IPS-15b (cell line): Measurements from ENCODE around the gene HOXB4.

Experiments
- H3K27me3 ChIP-seq: one replicate; pipeline ENCODE4 v1.6.1; 2013; ENCODE audit warnings: low read length; ENCODE audit not compliant: control insufficient read depth, insufficient read depth
- H3K36me3 ChIP-seq: one replicate; pipeline ENCODE4 v1.6.1; 2013; ENCODE audit warnings: low read length; ENCODE audit not compliant: control insufficient read depth, insufficient read depth
- H3K4me1 ChIP-seq: one replicate; pipeline ENCODE4 v1.6.1; 2013; ENCODE audit warnings: mild to moderate bottlenecking, low read length; ENCODE audit not compliant: control insufficient read depth, insufficient read depth
- H3K4me3 ChIP-seq: one replicate; pipeline ENCODE4 v1.5.1; 2013; ENCODE audit warnings: low read depth, low read length
- H3K9ac ChIP-seq: one replicate; pipeline ENCODE4 v1.6.1; 2013; ENCODE audit warnings: low read depth, mild to moderate bottlenecking, low read length
- H3K9me3 ChIP-seq: one replicate; pipeline ENCODE4 v1.6.1; 2013; ENCODE audit warnings: mild to moderate bottlenecking, low read length; ENCODE audit not compliant: control insufficient read depth, insufficient read depth

The HOXB4 gene

DNA sequence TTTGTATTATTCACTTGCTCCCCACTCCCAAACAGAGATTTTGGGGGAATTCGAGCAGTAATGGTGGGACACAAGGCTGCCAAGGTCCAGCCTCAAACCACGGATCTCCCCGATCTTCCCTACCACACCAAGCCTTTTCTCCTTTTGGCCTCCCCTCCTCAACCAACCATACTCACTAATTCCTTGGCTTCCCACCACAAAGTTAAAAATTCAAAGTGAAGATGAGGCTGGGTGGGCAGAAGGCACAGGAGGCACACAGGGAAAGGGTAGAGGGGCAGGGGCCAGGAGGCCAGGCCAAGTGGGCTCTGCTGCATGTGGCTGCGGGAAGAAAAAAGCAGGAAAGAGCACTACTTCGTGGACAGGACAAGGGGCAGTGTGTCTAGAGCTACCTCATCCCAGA, 15.2 kb downstream of the HOXB4 start:
- Histone ChIP-seq H3K9ac (no peak overlapping the region), H3K4me1 (peaks cover 3% of the 10 kb centered on the region), H3K4me3 (peak overlapping the region; percentile 16), H3K27me3 (peaks cover 97% of the 10 kb centered on the region), H3K36me3 (no peaks in the 10 kb centered on the region), H3K9me3 (no peaks in the 10 kb centered on the region)

DNA sequence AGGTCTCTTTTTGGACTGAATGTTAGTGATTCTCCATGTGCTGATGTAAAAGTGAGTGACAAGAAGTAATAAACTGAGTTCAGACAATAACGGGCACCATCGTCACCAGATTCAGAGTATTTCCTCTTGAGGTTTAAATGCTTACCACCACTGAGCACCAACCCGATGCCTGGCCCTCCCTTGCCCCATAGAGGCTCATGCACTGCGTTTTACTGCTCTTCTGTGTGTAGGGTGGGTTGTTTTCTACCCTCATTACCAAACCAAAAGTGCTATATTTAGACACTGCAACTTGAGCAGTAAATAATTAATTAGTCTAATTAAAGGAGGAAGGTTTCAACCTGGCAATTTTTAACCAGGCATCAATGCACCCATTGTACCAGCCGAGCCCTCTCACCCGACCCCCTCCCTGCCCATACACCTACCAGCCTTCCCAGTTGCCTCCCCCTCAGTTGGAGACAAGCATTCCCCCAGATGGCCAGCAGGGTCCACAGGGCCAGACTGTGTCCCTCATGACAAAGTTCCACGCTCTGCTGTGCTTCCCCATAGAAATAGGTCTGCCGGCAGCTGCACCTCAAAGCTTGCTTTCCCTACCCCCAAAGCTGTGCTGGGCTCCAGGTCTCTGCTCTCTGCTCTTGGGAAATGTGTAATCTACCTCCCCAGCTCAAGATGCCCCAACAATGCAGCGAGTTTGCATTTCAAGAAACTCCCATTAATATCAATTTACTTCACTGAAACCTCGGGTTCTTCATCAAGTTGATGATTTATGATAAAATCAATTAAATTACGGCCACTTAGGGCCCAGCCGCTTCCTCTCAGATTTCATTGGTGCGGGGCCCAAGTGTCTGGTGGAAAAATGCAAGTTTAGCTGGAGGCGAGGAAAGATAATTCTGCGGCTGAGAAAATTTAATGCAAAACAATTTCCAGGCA, 16.0 kb downstream of the HOXB4 start:
- H3K9ac ChIP-seq: no peak overlapping the region
- H3K27me3 ChIP-seq: peaks cover 97% of the 10 kb centered on the region
- peaks cover 2% of the 10 kb centered on the region for H3K4me1 ChIP-seq
- H3K4me3 ChIP-seq: peak overlapping the region; percentile 31
- no peaks in the 10 kb centered on the region for H3K36me3 ChIP-seq
- H3K9me3 ChIP-seq: no peaks in the 10 kb centered on the region

DNA sequence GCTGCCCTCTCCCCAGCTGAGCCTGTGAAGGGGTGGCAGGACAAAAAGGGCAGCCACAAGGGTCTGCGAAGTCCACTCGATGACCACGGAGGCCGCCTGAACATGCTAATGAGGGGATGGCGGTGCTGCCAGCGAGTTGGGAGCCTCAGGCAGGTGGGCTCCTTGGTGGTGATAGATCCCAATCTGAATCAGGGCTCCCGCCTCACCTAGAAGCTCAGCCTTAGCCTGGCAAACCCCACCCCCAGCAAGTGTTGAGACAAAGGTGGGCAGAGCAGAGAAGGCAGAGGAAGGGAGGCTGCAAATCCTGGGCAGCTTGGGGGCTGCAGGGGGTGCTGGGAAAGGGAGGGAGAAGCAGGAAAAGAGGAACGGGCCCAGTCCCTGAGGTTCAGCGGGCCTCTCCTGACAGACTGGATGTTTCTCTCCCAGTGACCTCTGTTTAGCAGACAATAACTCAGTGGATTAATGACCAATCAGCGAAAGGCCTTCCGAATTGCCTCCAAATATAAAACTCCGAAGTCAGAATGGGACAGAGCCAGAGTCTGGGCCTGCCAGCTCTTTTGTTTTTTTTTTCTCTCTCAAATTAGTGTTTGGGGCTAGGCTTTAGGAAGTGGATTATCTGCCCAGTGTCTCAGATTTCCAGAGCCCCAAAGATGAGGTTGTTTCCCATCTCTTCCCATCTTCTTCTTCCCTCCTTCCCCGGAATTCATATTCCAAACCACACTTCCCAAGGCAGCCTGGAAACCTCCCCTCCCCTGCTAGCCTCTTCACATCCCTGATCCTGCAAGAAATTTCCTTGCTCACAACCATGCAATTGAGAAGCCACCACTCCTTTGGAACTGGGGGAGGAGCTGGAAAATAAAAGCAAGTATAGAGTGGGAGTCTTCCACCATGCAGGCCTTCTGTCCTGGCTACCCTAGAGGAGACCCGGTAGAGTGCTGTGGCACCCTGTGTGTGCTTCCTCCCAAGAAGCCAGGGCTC, 18.0 kb downstream of the HOXB4 start:
- Histone ChIP-seq H3K4me3 (peak overlapping the region; percentile 16), H3K4me1 (peaks cover 2% of the 10 kb centered on the region), H3K27me3 (peaks cover 96% of the 10 kb centered on the region), H3K9ac (no peak overlapping the region), H3K36me3 (no peaks in the 10 kb centered on the region), H3K9me3 (no peaks in the 10 kb centered on the region)

DNA sequence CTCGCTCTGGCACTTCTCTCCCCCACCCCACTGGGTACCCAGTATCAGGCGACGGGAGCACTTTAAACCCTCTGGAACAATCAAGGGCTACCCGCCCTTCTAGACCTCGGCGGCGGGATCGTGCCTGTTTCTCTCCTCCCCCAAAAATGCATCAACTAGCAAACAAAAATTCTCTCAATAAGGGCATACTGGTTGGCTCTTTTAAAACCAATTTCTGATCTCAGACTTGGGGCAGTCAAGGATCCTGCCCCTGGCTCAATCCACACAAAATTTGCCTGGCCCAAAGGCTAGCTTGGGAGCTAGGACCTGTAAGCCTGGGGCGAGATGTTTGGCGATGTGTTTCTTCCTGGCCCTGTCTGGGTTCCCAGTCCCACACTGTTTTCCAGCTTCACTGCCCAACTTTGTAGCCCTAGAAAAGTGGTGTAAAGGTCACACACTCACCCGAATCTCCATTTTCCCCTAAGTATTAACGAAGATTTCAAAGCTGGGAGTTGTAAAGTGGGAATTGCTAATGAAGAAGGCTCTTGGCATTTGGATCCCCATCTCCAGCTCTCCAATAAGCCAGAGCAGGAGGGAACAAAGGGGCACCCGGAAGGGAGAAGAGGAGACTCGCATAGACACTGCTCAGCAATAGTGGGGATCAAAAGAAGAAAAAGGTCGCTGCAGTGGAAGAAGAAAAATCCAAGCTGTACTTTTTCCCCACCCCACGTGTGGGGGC, 18.9 kb downstream of the HOXB4 start:
- H3K4me3 ChIP-seq: peak overlapping the region; percentile 16
- H3K36me3 ChIP-seq: no peaks in the 10 kb centered on the region
- H3K27me3 ChIP-seq: peaks cover 96% of the 10 kb centered on the region
- no peaks in the 10 kb centered on the region for H3K9me3 ChIP-seq
- H3K4me1 ChIP-seq: no peaks in the 10 kb centered on the region
- no peak overlapping the region for H3K9ac ChIP-seq

DNA sequence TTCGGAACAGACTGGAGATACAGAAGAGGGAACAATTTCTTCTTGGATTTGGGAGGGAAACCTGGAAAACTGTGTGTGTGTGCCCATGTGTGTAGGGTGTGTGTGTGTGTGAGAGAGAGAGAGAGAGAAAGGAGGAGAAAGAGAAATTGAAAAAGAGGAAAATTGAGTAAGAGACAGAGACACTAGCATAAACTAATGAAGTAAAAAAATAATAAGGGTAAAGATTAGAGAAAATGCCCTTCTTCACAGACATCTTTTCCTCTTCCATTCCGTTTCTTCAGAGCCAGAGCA, 19.4 kb downstream of the HOXB4 start:
- Histone ChIP-seq H3K4me3 (peak overlapping the region; percentile 16), H3K4me1 (no peaks in the 10 kb centered on the region), H3K9ac (no peak overlapping the region), H3K36me3 (no peaks in the 10 kb centered on the region), H3K9me3 (no peaks in the 10 kb centered on the region), H3K27me3 (peaks cover 98% of the 10 kb centered on the region)

DNA sequence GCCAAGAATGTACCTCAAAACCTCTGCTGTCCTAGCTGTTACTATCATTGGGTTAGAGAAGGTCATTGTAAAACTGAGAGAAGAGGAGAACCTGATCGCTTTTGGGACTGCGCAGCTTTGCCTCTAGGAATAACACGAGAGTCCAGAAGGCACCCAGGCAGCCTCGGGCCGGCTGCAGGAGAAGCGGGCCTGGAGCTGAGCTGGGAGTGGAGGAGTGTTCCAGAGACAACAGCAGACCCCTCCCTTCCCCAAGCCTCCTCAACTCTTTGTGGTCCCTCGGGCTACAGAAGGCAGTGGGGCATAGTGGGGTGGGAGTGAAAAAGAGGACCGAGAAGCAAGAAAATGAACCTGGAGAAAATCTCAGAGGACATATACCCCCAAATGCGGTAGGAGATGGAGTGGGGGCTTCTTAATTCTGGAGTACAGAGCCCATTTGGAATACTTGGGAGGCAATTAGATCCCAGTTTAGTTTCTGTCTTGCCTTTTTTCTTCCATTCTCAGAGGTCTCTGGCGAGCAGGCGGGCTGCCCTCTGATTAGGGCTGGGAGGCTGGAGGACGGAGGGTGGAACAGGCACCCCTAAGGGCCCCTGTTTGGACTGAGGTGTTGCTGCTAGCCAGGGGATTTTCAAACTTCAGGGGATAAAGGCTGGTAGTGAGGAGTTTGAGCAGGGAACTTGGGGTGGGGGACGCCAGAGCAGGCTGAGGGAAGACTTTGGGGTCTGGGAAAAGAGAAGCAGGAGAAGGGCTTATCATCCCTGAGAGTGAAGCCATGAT, 19.9 kb downstream of the HOXB4 start:
- peaks cover 98% of the 10 kb centered on the region for H3K27me3 ChIP-seq
- no peak overlapping the region for H3K4me3 ChIP-seq
- no peak overlapping the region for H3K9ac ChIP-seq

DNA sequence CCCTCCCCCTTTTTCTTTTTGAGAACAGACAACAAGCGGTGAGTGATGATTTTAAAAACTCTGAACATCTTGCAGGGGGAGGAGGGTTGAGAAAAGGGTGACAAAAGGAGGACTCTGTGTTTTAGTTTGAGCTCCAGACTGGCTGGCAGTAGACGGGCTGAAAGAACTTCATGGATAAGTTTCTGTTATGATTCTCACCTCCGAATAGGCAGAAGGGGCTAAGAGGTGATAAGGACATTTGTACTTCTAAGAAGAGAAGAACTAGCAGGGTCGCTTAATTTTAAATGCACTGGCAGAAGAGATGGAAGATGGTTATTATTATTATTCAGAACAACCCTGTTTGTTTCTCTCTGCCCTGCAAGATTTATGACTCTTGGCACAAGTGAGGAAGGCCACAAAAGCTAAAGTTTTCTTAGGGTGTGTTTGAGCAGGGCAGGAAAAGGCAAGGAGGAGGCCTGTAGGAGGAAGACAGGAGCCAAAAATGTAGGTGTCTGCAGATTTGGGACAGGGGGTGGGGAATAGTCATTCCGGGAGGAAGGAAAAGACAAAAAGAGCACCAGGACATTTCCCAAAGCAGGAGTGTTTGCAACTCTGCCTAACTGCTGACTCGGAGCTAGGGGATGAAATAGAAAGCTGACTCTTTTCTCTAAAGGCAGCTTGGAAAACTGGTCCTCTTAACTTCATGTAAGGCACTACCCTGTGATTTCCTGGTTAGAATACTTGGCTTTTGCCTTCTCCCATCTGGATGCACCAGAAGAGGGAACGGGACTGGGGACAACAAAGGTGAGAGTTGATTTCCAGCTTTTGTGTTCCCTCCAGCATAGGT, 21.4 kb downstream of the HOXB4 start:
- Histone ChIP-seq H3K9ac (no peak overlapping the region), H3K27me3 (peaks cover 98% of the 10 kb centered on the region), H3K4me3 (no peak overlapping the region), H3K36me3 (no peaks in the 10 kb centered on the region), H3K9me3 (no peaks in the 10 kb centered on the region), H3K4me1 (no peaks in the 10 kb centered on the region)

More for the DNA sequence above, 19.9 kb downstream of the HOXB4 start:
- Histone ChIP-seq H3K36me3 (no peaks in the 10 kb centered on the region), H3K9me3 (no peaks in the 10 kb centered on the region), H3K4me1 (no peaks in the 10 kb centered on the region)

DNA sequence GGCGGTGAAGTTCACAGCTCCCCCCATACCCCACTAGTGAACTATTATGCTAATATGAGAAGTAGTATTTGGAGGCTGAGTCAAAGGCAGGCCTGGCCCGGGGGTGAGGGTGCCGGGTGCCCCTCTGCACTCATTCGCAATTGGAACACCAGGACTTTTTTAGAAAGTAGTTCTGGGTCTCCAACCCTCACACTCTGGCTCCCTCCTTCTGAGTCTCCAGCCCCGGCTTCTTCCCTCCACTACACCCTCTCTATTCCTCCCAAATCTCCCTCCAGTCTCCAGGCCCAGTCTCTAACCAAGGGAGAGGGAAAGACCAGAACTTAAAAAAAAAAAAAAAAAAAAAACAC, 21.9 kb downstream of the HOXB4 start:
- Histone ChIP-seq H3K36me3 (no peaks in the 10 kb centered on the region), H3K4me3 (no peak overlapping the region), H3K9ac (no peak overlapping the region), H3K9me3 (no peaks in the 10 kb centered on the region), H3K4me1 (no peaks in the 10 kb centered on the region), H3K27me3 (peaks cover 98% of the 10 kb centered on the region)

DNA sequence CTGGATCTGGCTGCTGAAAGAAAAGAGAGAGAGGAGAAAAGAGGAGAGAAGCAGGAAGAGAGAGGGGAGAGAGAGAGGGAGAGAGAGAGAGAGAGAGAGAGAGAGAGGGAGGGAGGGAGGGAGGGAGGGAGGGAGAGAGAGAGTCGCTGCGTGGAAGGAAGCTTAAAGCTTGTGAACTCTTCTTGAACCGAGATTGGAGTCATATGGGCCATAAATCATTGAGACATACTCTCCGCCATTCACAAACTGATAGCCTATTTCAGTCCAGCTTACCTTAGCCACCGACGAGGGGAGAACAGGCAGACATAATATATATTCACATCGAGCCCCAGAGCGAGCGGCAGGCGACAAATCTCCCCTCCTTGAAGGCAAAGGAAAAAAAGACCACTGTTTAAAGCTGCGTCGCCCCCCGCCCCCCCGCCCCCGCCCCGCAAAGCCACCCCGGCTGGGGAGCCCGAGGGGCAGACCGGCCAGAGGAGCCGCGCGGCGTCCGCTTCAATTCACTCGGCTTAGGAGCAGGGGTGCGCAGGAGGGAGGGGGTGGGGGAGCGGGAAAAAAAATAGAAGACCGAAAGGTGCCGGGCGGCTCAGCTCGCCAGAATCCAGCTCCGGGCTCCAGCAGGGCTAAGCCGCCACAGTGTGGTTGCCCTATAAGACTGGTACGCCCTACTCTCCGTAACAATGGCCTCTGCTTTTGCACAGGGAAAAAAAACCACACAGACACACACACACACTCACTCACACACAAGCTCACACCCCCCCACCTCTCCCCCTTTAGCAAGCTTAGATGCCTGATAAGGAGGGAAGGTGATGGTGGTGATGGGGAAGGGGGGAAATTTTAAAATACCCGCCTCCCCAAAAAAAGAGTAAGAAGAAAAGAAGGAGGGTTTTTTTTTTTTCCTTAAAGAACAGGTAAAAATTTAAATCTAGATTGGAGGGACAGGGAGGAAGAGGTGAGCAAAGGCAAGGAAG, 22.6 kb downstream of the HOXB4 start:
- H3K9me3 ChIP-seq: no peaks in the 10 kb centered on the region
- H3K27me3 ChIP-seq: peaks cover 96% of the 10 kb centered on the region
- no peaks in the 10 kb centered on the region for H3K36me3 ChIP-seq
- H3K9ac ChIP-seq: no peak overlapping the region
- H3K4me3 ChIP-seq: peak overlapping the region; percentile 30
- no peaks in the 10 kb centered on the region for H3K4me1 ChIP-seq
